Fibroblast of gingiva (primary cell): ENCODE measurements around the gene INSIG2.

Source experiments
- DNase-seq: peaks from one replicate; pipeline ENCODE4 v3.0.0-alpha.2; 2011; ENCODE audit warnings: low read depth

Gene INSIG2

DNA sequence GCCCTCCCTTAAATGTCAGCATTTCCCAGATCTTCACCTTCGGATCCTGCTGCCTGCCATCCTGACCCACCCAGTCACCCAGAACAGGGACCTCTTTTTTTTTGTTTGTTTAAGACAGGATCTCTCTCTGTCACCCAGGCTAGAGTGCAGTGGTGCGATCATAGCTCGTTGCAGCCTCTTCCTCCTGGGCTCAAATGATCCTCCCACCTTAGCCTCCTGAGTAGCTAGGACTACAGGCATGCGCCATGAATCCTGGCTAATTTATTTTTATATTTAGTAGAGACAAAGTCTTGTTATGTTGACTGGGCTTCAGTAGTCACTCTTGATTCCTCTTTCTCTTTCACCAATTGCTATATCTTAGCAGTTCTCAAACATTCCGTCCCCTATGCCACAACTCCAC lies 39.0 kb downstream of the INSIG2 start:
- DNase-seq, result no peak

- no peak for DNase-seq
Observed at GRCh38 chr2:118128826-118129225, 40.6 kb downstream of the INSIG2 start.

GRCh38 chr2:118130385-118130784 lies 42.1 kb downstream of the INSIG2 start:
- DNase-seq, result no peak

DNA sequence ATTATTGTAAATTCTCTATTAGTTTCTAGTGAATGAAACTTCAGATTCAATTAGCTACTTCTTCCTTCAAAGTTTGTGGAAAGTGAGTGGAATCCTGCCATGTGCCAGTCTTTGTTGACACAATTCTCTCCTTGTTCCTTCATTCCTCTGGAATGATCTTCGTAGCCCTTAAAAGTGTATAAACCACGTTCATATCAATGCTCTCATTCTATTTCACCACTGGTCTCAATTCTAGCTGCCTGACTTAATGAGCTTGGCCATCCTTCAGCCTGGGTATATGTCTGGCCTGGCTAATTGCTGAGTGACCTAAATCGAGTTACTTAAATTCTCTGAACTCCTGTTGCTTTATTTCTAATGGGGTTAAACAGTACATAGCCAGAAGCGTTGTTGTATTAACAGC lies 43.5 kb downstream of the INSIG2 start:
- no peak for DNase-seq

DNA sequence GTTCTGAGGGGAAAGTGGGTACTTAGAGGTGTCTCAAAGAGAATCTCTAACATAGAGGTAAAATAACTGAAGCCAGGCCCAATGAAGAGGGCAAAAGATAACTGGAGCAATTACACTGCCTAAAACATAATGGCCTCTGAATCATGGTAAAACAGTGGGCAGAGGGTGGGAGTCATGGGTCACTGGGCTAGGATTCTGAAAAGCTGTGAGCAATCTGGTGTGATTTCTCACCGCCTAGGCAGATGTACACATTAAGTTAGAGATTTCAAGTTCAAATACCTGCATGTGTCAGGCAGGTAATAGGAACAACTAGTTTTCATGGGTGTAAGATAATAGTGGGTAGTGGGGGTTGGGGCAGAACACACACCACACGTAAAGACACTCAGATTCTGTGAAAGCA lies 45.6 kb downstream of the INSIG2 start:
- DNase-seq, result no peak

DNA sequence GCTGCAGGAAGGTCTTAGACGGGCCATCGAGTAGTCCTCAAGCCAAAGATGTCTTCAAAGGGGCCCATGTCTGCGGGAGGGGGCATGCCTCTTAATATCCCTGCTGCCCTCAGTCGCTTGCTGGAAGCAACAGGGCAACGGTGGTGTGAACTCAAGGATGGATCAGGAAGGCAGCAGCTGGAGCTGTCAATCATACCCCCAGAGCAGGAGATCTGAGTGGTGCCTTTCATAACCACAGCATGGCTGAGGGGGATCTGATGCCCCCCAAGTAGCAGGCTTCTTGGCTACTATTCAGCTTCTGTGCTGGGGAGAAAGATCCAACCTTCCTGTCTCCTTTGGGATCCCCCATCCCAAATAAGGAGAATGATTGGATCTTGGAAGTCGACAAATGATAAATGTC lies 46.4 kb downstream of the INSIG2 start:
- no peak for DNase-seq

GRCh38 chr2:118145207-118145606 lies 56.9 kb downstream of the INSIG2 start:
- no peak for DNase-seq

- no peak for DNase-seq
Observed at GRCh38 chr2:118145806-118146205, 57.5 kb downstream of the INSIG2 start.

DNA sequence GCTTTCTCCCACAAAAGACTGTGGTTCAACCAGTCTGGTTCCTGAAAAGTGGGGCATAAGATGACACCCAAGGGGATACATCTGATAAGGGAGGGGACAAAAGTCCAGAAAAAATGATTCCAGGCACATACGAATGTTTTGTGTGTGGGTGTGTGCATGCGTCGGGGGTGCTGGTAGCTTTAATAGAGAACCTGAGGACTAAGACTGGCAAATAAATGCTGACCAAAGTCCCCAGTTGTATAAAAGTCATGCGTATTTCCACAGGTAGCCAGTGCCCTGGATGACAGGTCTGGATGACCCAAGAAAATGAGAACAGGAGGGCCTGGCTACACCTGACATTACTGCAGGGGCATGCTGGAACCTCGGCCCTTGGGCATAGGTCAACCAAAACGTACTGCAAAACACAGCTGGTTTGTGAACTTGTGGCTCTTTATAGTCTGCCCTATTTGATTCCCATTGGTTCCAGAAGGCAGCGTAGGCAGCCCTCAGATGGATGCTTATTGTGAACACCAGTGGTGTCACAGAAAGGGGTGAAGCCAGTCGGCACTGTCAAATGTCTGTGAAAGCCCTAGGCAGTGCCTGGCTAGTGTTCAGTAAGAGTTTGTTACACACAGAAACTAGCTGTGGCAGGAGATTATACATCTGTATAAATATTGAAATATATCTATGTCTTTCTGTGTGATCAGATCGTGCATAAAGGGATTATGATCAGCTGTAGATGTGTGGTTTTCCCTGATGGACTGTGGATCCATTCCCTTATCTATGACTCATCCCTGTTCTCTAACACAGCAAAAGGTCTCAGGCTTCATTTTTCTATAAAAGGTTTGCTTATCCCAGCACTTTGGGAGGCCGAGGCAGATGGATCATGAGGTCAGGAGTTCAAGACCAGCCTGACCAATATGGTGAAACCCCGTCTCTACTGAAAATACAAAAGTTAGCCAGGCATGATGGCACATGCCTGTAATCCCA lies 58.3 kb downstream of the INSIG2 start:
- no peak for DNase-seq

- DNase-seq, result peak; percentile 18
Observed at GRCh38 chr2:118148133-118148532, 59.9 kb downstream of the INSIG2 start.

DNA sequence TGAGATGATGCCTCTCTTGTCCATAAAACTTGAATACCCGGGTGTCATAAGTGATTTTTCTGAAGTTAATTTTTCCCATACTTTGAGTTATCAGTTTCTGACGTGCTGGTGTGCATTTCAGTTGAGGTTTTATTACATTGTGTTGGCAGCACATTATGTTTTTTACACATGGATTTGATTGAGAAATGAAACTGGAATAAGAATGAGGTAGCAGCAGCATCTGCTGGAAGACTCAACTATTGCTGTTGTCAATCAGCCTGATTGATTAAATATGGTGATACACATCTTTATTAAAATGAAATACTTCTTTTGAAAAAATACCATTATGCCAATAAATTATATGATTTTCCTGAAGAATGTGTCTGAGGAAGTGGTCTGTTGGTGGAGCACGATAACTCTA lies 60.5 kb downstream of the INSIG2 start:
- peak; percentile 55 for DNase-seq

- DNase-seq, result no peak
Observed at GRCh38 chr2:118150294-118150693, 62.0 kb downstream of the INSIG2 start.

GRCh38 chr2:118151831-118152230 lies 63.6 kb downstream of the INSIG2 start:
- DNase-seq, result no peak

- no peak for DNase-seq
Observed at GRCh38 chr2:118153433-118153832, 65.2 kb downstream of the INSIG2 start.

DNA sequence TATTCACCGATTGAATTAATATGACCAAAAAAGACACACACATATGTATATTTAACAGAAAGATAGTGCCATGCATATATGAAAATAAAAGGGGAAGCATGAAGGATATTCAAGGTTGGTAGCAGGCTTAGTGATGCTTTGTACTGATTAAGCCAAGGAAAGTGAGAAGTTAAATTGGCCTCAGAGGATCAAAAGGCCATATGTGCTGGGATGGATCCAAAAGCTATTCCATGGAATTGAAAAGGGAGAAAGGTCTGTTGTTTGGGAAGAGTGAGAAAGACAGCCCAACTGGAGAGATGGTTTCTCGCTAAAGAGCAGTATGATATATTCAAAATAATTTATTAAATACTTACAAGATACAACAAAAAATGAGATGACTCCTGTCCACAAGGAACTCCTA lies 65.9 kb downstream of the INSIG2 start:
- DNase-seq, result no peak
